Fibroblast of villous mesenchyme (primary cell): ENCODE data around the gene NDRG4. TPM values are rescaled to one million over a fixed set of nuclear protein-coding genes. Genes with fewer than 3 reads are reported as not detected.

ENCODE experiments used
- DNase-seq: peaks from one replicate; pipeline ENCODE4 v3.0.0-alpha.2; 2010; ENCODE audit warnings: low read depth
- H3K4me3 ChIP-seq: 2 replicates; pipeline ENCODE4 v1.5.1; 2011; ENCODE audit warnings: low read depth, mild to moderate bottlenecking, low read length
- CTCF ChIP-seq: IDR thresholded peaks from 2 replicates; pipeline ENCODE4 v1.5.1; 2012; ENCODE audit warnings: low read depth, mild to moderate bottlenecking, low read length; ENCODE audit not compliant: insufficient read depth
- total RNA-seq: library from RNA; depleted of rRNA; stranded (reverse); fragments of >200 nt; gene quantifications from 2 replicates; pipeline ENCODE4 v1.2.3, GENCODE V29; 2012

The NDRG4 gene
- total RNA-seq: 8.6 and 15.1 TPM in 2 replicates

GRCh38 chr16:58499615-58500351 is at the start of gene NDRG4:
TSS of gene NDRG4 (plus strand) at chr16:58500143. CDS start at chr16:58500249, 106 bp downstream.
- peak within 1 kb of the TSS; percentile 48 for H3K4me3 ChIP-seq
- DNase-seq: peak; percentile 71
- no peak for TF ChIP-seq CTCF

- TF ChIP-seq CTCF: no peak
- H3K4me3 ChIP-seq: no peak overlapping the region
- no peak for DNase-seq
Observed at GRCh38 chr16:58450590-58450989, 49.4 kb upstream of the NDRG4 start.

- DNase-seq: no peak
- TF ChIP-seq CTCF: no peak
- H3K4me3 ChIP-seq: no peak overlapping the region
Observed at GRCh38 chr16:58451265-58451689, 48.7 kb upstream of the NDRG4 start.

- DNase-seq: peak; percentile 54
- TF ChIP-seq CTCF: no peak
- no peak overlapping the region for H3K4me3 ChIP-seq
Observed at GRCh38 chr16:58451945-58452401, 48.0 kb upstream of the NDRG4 start.

- no peak for DNase-seq
- H3K4me3 ChIP-seq: no peak overlapping the region
- no peak for TF ChIP-seq CTCF
Observed at GRCh38 chr16:58452640-58453039, 47.3 kb upstream of the NDRG4 start.

GRCh38 chr16:58454178-58454577 is 45.8 kb upstream of the NDRG4 start:
- H3K4me3 ChIP-seq: no peak overlapping the region
- no peak for TF ChIP-seq CTCF
- DNase-seq: no peak

GRCh38 chr16:58454856-58455255 is 45.1 kb upstream of the NDRG4 start:
- no peak for DNase-seq
- no peak overlapping the region for H3K4me3 ChIP-seq
- no peak for TF ChIP-seq CTCF
